Peyer's patch (tissue), 4 donors: ENCODE data around the gene FUT8. TPM values are rescaled to one million over a fixed set of nuclear protein-coding genes. Genes with fewer than 3 reads are reported as not detected.

Source experiments
- DNase-seq, 3 donors: peaks; one replicate each; pipeline ENCODE4 v3.0.0-alpha.2; 2017 to 2019
- H3K27ac ChIP-seq, 4 donors: fragments of 200-600 bp; sonication (generic); one replicate each; pipeline ENCODE4 v1.5.1; 2016 to 2019
- H3K27me3 ChIP-seq, 2 donors: fragments of 200-600 bp; sonication (generic); one replicate each; pipeline ENCODE4 v1.5.1; 2019
- H3K36me3 ChIP-seq, 3 donors: fragments of 200-600 bp; sonication (generic); one replicate each; pipeline ENCODE4 v1.5.1; 2016 to 2019
- H3K4me1 ChIP-seq, 4 donors: fragments of 200-600 bp; sonication (generic); one replicate each; pipeline ENCODE4 v1.5.1; 2016 to 2019
- H3K4me3 ChIP-seq, 4 donors: fragments of 200-600 bp; sonication (generic); 1 replicate in 3 of 4; 2 replicates in 1 of 4; pipeline ENCODE4 v1.5.1; 2016 to 2019; ENCODE audit warnings: mild to moderate bottlenecking in 1 of 4
- H3K9me3 ChIP-seq, 4 donors: fragments of 200-600 bp; sonication (generic); one replicate each; pipeline ENCODE4 v1.5.1; 2016 to 2019; ENCODE audit warnings: mild to moderate bottlenecking in 1 of 4
- POLR2A ChIP-seq, 2 donors: fragments of 450-650 bp; IDR thresholded peaks; one replicate each; pipeline ENCODE4 v1.5.1; 2017; ENCODE audit warnings: antibody characterized with exemption in 2 of 2, mild to moderate bottlenecking in 2 of 2, moderate library complexity in 2 of 2
- total RNA-seq, 4 donors: library from RNA; depleted of rRNA; stranded (reverse); fragments of >200 nt; gene quantifications; one replicate each; pipeline ENCODE4 v1.1.0, GENCODE V29; 2016
- TF ChIP-seq, protein P1 (sequence below), 6 experiments: fragments of 450-650 bp in 4 of 6; fragments of 200-600 bp in 2 of 6; sonication (generic) in 1 of 6; IDR thresholded peaks; one replicate each; pipeline ENCODE4 v1.5.1; 2017 to 2019; ENCODE audit warnings: antibody characterized with exemption in 6 of 6, mild to moderate bottlenecking in 3 of 6, moderate library complexity in 1 of 6

FUT8 gene
- total RNA-seq, 4 donors from 2014 or later: 46.4 to 126 (median 55.9) TPM

DNA sequence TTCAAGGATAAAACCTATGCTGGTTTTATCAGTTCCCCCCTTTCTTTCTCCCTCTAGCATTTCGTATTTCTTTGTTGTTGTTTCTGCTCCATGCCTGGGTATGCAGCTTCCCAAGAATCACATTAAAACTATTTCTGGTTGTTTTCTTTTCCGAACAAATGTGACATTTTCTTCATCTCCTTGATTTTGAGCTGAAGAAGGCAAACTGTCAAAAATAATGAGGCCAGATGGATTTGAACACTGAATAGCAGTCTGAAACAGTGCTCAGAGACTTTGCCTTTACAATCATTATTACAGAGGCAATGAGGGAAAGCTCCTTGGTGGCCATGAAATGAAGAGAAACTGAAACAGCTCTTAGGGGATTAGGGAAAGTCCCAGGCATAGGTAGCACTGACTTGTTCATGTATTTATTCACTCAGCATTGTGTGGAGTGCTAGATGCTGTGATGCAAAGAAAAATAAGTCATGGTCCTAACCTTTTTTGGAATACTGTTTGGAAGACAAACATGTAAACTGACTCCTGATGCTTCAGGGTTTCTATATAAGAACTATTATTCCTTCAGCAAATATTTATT lies 319.5 kb downstream of the FUT8 start:
- Histone ChIP-seq H3K4me1 (no peaks in the 10 kb centered on the region), H3K27ac (no peak overlapping the region), H3K9me3 (no peaks in the 10 kb centered on the region), H3K4me3 (no peak overlapping the region), H3K36me3 (peaks cover 0 to 11% (median 0%) of the 10 kb centered on the region in 3 donors), H3K27me3 (no peaks in the 10 kb centered on the region)
- TF ChIP-seq POLR2A (IDR thresholded peaks at IDR 0.05): no peak
- TF ChIP-seq, protein P1, sequence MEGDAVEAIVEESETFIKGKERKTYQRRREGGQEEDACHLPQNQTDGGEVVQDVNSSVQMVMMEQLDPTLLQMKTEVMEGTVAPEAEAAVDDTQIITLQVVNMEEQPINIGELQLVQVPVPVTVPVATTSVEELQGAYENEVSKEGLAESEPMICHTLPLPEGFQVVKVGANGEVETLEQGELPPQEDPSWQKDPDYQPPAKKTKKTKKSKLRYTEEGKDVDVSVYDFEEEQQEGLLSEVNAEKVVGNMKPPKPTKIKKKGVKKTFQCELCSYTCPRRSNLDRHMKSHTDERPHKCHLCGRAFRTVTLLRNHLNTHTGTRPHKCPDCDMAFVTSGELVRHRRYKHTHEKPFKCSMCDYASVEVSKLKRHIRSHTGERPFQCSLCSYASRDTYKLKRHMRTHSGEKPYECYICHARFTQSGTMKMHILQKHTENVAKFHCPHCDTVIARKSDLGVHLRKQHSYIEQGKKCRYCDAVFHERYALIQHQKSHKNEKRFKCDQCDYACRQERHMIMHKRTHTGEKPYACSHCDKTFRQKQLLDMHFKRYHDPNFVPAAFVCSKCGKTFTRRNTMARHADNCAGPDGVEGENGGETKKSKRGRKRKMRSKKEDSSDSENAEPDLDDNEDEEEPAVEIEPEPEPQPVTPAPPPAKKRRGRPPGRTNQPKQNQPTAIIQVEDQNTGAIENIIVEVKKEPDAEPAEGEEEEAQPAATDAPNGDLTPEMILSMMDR (IDR thresholded peaks at IDR 0.05): no peak
- DNase-seq: no peak

DNA sequence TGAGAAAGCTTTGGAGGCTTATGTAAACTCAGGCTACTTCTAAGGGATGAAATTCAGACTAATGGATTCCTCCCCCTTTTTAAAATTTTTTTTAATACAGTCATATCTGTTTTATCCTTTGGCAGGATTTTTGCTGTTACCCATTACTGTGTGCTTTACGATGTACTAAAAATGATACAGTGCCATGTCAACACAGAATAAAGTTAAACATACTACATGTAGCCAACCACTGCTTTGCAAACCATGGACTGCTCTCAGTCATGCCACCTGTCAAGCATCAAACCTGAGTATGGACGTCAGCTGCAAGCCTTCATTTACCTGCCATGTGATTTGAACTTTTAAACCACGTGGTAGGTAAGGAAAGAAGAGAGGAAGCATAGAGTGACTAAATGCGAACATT lies 325.8 kb downstream of the FUT8 start:
- Histone ChIP-seq H3K27me3 (no peaks in the 10 kb centered on the region), H3K27ac (no peak overlapping the region), H3K9me3 (no peaks in the 10 kb centered on the region), H3K4me3 (no peak overlapping the region), H3K36me3 (peaks cover 0 to 20% (median 0%) of the 10 kb centered on the region in 3 donors), H3K4me1 (no peaks in the 10 kb centered on the region)
- no peak for DNase-seq
- TF ChIP-seq POLR2A (IDR thresholded peaks at IDR 0.05): no peak
- TF ChIP-seq, protein P1 (IDR thresholded peaks at IDR 0.05): no peak

DNA sequence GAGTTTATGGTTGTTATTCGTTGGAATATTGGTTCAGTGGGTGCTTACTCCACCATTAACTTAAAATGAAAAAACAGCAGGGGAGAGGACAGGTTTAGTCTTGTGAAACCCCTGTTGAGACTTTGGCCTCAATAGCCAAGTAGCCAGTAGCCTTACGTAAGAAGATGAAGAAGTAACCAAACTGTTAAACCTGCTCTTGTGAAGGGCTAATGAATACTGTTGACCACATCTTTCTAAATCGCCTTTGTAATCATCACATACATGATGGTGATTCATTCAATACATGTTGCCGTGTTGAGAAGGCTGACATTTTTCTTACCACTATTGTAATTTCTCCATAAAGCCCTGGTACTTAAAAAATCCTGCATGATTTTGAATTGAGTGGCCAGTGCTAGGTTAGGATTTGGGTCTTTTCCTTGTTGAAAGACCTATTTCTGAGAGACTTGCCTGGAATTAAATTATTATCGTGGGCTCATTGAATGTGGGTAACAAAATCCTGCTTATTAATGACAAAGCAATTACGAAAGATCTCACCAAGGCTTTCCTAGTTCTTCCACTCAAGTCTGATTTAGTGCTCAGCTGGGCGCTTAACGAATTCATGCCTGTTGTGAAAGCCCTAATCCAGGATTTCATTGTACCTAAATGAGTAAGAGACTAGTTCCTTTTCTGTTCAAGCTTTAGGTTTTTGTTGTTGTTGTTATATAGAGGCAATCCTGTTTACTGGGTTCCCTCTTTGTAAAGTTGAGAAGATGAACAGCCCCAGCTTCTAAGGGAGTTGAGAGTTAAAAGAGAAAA lies 333.1 kb downstream of the FUT8 start:
- H3K27ac ChIP-seq: no peak overlapping the region
- TF ChIP-seq POLR2A (IDR thresholded peaks at IDR 0.05): no peak
- TF ChIP-seq, protein P1 (IDR thresholded peaks at IDR 0.05): no peak
- H3K9me3 ChIP-seq: no peaks in the 10 kb centered on the region
- H3K36me3 ChIP-seq: peaks cover 0 to 10% (median 0%) of the 10 kb centered on the region in 3 donors
- no peak for DNase-seq
- no peaks in the 10 kb centered on the region for H3K4me1 ChIP-seq
- H3K4me3 ChIP-seq: no peak overlapping the region
- no peaks in the 10 kb centered on the region for H3K27me3 ChIP-seq

DNA sequence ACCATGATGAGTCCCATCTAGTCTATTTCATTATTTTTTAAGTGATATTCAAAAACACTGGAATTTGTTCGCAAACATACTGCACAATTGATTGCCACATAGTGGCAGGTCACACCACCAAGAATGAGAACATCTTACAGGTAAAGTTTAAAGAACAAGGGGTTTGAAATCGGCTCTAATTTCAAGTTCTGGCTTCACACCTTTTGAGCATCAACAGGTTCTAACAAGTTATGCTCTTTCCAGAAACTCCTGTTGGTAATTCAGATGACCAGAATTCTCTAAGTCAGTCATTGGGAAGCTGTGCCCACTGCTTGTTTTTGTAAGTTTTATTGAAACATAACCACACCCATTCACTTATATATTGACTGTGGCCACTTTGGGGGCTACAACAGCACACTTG lies 336.3 kb downstream of the FUT8 start:
- H3K4me1 ChIP-seq: peaks cover 0 to 6% (median 0%) of the 10 kb centered on the region in 4 donors
- DNase-seq: no peak
- H3K27ac ChIP-seq: no peak overlapping the region
- no peak for TF ChIP-seq POLR2A (IDR thresholded peaks at IDR 0.05)
- TF ChIP-seq, protein P1 (IDR thresholded peaks at IDR 0.05): no peak
- H3K9me3 ChIP-seq: no peaks in the 10 kb centered on the region
- H3K36me3 ChIP-seq: no peaks in the 10 kb centered on the region
- H3K4me3 ChIP-seq: no peak overlapping the region
- no peaks in the 10 kb centered on the region for H3K27me3 ChIP-seq

DNA sequence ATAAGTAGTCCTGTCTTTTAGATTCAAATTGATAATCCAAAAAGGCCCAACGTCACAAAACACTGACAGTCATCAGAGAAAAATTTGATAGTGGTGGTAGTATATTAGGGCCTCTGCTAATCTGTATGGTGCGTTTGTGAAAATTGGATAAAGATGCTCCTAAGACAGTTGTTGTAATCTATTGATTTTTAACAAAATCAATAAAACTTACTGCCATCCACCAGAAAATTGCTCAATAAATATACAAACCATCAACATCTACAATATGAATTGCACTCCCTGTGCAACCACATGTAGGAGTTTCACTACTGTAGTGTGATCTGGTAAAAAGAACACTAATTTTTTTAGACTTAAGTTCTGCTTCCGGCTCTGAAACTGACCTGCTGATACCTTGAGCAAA lies 336.8 kb downstream of the FUT8 start:
- Histone ChIP-seq H3K27ac (no peak overlapping the region), H3K4me3 (no peak overlapping the region), H3K9me3 (no peaks in the 10 kb centered on the region), H3K36me3 (no peaks in the 10 kb centered on the region), H3K27me3 (no peaks in the 10 kb centered on the region), H3K4me1 (peaks cover 0 to 7% (median 0%) of the 10 kb centered on the region in 4 donors)
- TF ChIP-seq, protein P1 (IDR thresholded peaks at IDR 0.05): no peak
- no peak for TF ChIP-seq POLR2A (IDR thresholded peaks at IDR 0.05)
- no peak for DNase-seq
